GM19467 (cell line): ENCODE data around the gene RPL13A.
"Not testable (repeated sequence)": the region's sequence is repeated elsewhere in the genome, so short reads cannot be mapped to it uniquely, and the experiment has no call there.

ENCODE experiments used
- ATAC-seq: cut with Tn5 transposase; IDR thresholded peaks from one replicate; pipeline ENCODE4 v1.9.1; 2021; ENCODE audit warnings: mild to moderate bottlenecking, moderate library complexity; ENCODE audit not compliant: unreplicated experiment

The RPL13A gene

GRCh38 chr19:49487277-49488045 is at the start of gene RPL13A:
TSS of gene RPL13A (plus strand) at chr19:49487608. CDS start at chr19:49487630, 22 bp downstream.
- ATAC-seq: peak; percentile 83

- no peak for ATAC-seq
These were observed 49.1 kb upstream of the RPL13A start for GRCh38 chr19:49438261-49438660.

- no peak for ATAC-seq
These were observed 47.6 kb upstream of the RPL13A start for GRCh38 chr19:49439836-49440235.

GRCh38 chr19:49440439-49441209 is 46.8 kb upstream of the RPL13A start:
- ATAC-seq: no peak

- no peak for ATAC-seq
These were observed 46.0 kb upstream of the RPL13A start, which contains the start of gene SLC17A7 for GRCh38 chr19:49441210-49441959. TSS of gene SLC17A7 (minus strand) at chr19:49441527. CDS start at chr19:49441379, 148 bp downstream.

GRCh38 chr19:49441960-49442350 is 45.5 kb upstream of the RPL13A start:
- no peak for ATAC-seq

GRCh38 chr19:49442354-49442753 is 45.1 kb upstream of the RPL13A start:
- no peak for ATAC-seq

GRCh38 chr19:49442771-49443365 is 44.5 kb upstream of the RPL13A start:
- peak; percentile 15 for ATAC-seq

GRCh38 chr19:49443366-49444099 is 43.9 kb upstream of the RPL13A start:
- ATAC-seq: peak; percentile 79

GRCh38 chr19:49444100-49444700 is 43.2 kb upstream of the RPL13A start:
- not testable (repeated sequence) for ATAC-seq

- no peak for ATAC-seq
These were observed 41.4 kb upstream of the RPL13A start for GRCh38 chr19:49445997-49446396.

GRCh38 chr19:49447485-49448431 is 39.6 kb upstream of the RPL13A start:
- ATAC-seq: no peak

GRCh38 chr19:49448432-49448786 is 39.0 kb upstream of the RPL13A start:
- ATAC-seq: no peak

- no peak for ATAC-seq
These were observed 37.0 kb upstream of the RPL13A start for GRCh38 chr19:49450405-49450804.

- ATAC-seq: peak; percentile 56
These were observed 35.8 kb upstream of the RPL13A start, which contains the start of gene PIH1D1 for GRCh38 chr19:49451430-49452181. TSS of gene PIH1D1 (minus strand) at chr19:49451814. CDS start at chr19:49451574, 240 bp downstream.

- ATAC-seq: peak; percentile 79
These were observed 34.2 kb upstream of the RPL13A start, which contains the start of gene ALDH16A1 for GRCh38 chr19:49453013-49453756. TSS of gene ALDH16A1 (plus strand) at chr19:49453225. CDS start at chr19:49453332, 107 bp downstream.

GRCh38 chr19:49453757-49454240 is 33.6 kb upstream of the RPL13A start:
- ATAC-seq: no peak
